HEK293 (cell line): ENCODE data around the gene BBS9.

ENCODE experiments used
- CTCF ChIA-PET: fragments of 350-600 bp; formaldehyde crosslinking; extraction: SDS; loops from one replicate; lab custom pipeline; 2021; ENCODE audit warnings: antibody characterized with exemption; lab: Yijun Ruan, JAX
- POLR2A ChIA-PET: fragments of 300-600 bp; formaldehyde crosslinking; extraction: SDS; loops from one replicate; lab custom pipeline; 2020; ENCODE audit warnings: antibody characterized with exemption, inconsistent platforms; lab: Yijun Ruan, JAX
- H3K27ac ChIP-seq: fragments of 200-500 bp; sonication (Bioruptor generic); 2 replicates; pipeline ENCODE4 v1.5.1; 2014; ENCODE audit warnings: low read depth, low read length, control low read depth, inconsistent platforms; ENCODE audit errors: extremely low read depth
- H3K36me3 ChIP-seq, 2 experiments: fragments of 200-500 bp in 1 of 2; sonication (Bioruptor generic) in 1 of 2; 1 replicate in 1 of 2; 2 replicates in 1 of 2; pipeline ENCODE4 v1.5.1; 2014 to 2017; ENCODE audit warnings: inconsistent platforms in 2 of 2, low read length in 2 of 2; ENCODE audit not compliant: control insufficient read depth in 2 of 2, insufficient read depth in 1 of 2
- H3K4me1 ChIP-seq: fragments of 200-500 bp; sonication (Bioruptor generic); 2 replicates; pipeline ENCODE4 v1.5.1; 2014; ENCODE audit warnings: mild to moderate bottlenecking, low read length, inconsistent platforms; ENCODE audit not compliant: control insufficient read depth, insufficient read depth
- H3K4me3 ChIP-seq: 2 replicates; pipeline ENCODE4 v1.5.1; 2011; ENCODE audit warnings: low read depth, mild to moderate bottlenecking, control low read depth, low read length, moderate library complexity
- H3K9me3 ChIP-seq: fragments of 200-500 bp; sonication (Bioruptor generic); 2 replicates; pipeline ENCODE4 v1.5.1; 2014; ENCODE audit warnings: low read depth, low read length, inconsistent platforms; ENCODE audit not compliant: control insufficient read depth, insufficient read depth
- RBAK ChIP-seq: fragments of 450-650 bp; formaldehyde crosslinking; IDR thresholded peaks from 2 replicates; pipeline ENCODE4 v1.5.1; 2016; ENCODE audit warnings: missing biosample characterization, missing genetic modification characterization
- YY1 ChIP-seq: fragments of 450-650 bp; formaldehyde crosslinking; IDR thresholded peaks from 2 replicates; pipeline ENCODE4 v1.5.1; 2018; ENCODE audit warnings: missing biosample characterization, missing genetic modification characterization
- ZBTB1 ChIP-seq: fragments of 450-650 bp; formaldehyde crosslinking; IDR thresholded peaks from 2 replicates; pipeline ENCODE4 v1.5.1; 2016; ENCODE audit warnings: missing biosample characterization, missing genetic modification characterization
- ZNF121 ChIP-seq: fragments of 450-650 bp; formaldehyde crosslinking; IDR thresholded peaks from 2 replicates; pipeline ENCODE4 v1.5.1; 2016; ENCODE audit warnings: missing biosample characterization, missing genetic modification characterization
- ZNF132 ChIP-seq: fragments of 450-650 bp; formaldehyde crosslinking; IDR thresholded peaks from 2 replicates; pipeline ENCODE4 v1.5.1; 2017; ENCODE audit warnings: missing biosample characterization, missing genetic modification characterization, borderline replicate concordance
- ZNF133 ChIP-seq: fragments of 450-650 bp; formaldehyde crosslinking; IDR thresholded peaks from 2 replicates; pipeline ENCODE4 v1.5.1; 2016; ENCODE audit warnings: missing biosample characterization, missing genetic modification characterization
- ZNF155 ChIP-seq: fragments of 450-650 bp; formaldehyde crosslinking; IDR thresholded peaks from 2 replicates; pipeline ENCODE4 v1.5.1; 2016; ENCODE audit warnings: missing biosample characterization, missing genetic modification characterization
- ZNF174 ChIP-seq: fragments of 450-650 bp; formaldehyde crosslinking; IDR thresholded peaks from 2 replicates; pipeline ENCODE4 v1.5.0; 2017; ENCODE audit warnings: missing biosample characterization, mild to moderate bottlenecking, missing genetic modification characterization
- ZNF341 ChIP-seq: fragments of 450-650 bp; formaldehyde crosslinking; IDR thresholded peaks from 2 replicates; pipeline ENCODE4; 2016; ENCODE audit warnings: low read depth, missing biosample characterization, missing genetic modification characterization
- ZNF350 ChIP-seq: fragments of 450-650 bp; formaldehyde crosslinking; IDR thresholded peaks from 2 replicates; pipeline ENCODE4 v1.5.0; 2017; ENCODE audit warnings: missing biosample characterization, mild to moderate bottlenecking, missing genetic modification characterization
- ZNF560 ChIP-seq: fragments of 450-650 bp; formaldehyde crosslinking; IDR thresholded peaks from 2 replicates; pipeline ENCODE4 v1.5.1; 2017; ENCODE audit warnings: missing biosample characterization, missing genetic modification characterization, borderline replicate concordance
- ZNF660 ChIP-seq: fragments of 450-650 bp; IDR thresholded peaks from 2 replicates; pipeline ENCODE4 v1.5.1; 2018; ENCODE audit warnings: missing biosample characterization, mild to moderate bottlenecking, missing genetic modification characterization
- ZNF776 ChIP-seq: fragments of 450-650 bp; formaldehyde crosslinking; IDR thresholded peaks from 2 replicates; pipeline ENCODE4 v1.5.0; 2017; ENCODE audit warnings: missing biosample characterization, missing genetic modification characterization, borderline replicate concordance
- ZNF843 ChIP-seq: fragments of 450-650 bp; formaldehyde crosslinking; IDR thresholded peaks from 2 replicates; pipeline ENCODE4 v1.5.1; 2016; ENCODE audit warnings: missing biosample characterization, missing genetic modification characterization
- ZSCAN23 ChIP-seq: fragments of 450-650 bp; formaldehyde crosslinking; IDR thresholded peaks from 2 replicates; pipeline ENCODE4 v1.5.1; 2016; ENCODE audit warnings: missing biosample characterization, missing genetic modification characterization
- TF ChIP-seq, protein P1 (sequence below): fragments of 450-650 bp; formaldehyde crosslinking; IDR thresholded peaks from 2 replicates; pipeline ENCODE4 v1.5.1; 2016; ENCODE audit warnings: missing biosample characterization, missing genetic modification characterization
- TF ChIP-seq, protein P2 (sequence below): fragments of 450-650 bp; formaldehyde crosslinking; IDR thresholded peaks from 2 replicates; pipeline ENCODE4 v1.5.1; 2016; ENCODE audit warnings: missing biosample characterization, missing genetic modification characterization
- TF ChIP-seq, protein P3 (sequence below): fragments of 450-650 bp; formaldehyde crosslinking; IDR thresholded peaks from 2 replicates; pipeline ENCODE4 v1.5.1; 2016; ENCODE audit warnings: missing biosample characterization, missing genetic modification characterization

BBS9 gene

DNA sequence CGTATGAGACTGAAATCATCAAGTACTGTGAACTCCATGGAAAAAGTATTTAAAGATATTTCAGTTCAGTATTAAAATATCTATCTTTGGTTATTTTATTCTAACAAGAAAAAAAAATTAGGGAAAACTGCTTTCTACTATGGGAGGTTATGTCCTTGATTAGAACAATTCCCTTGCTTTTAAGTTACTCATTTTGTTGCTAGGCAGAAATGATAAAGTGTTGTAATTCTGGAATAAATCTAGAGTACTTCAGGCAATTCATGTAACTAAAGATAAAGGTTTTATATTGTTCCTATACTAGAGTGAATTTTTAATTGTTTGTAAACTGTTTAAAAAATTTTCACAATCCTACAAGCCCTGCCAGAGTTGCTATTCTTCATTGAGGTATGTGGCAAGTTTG is 92.0 kb downstream of the BBS9 start:
- H3K4me1 ChIP-seq, result no peaks in the 10 kb centered on the region
- TF ChIP-seq ZBTB1 (tag by site-specific recombination), result no peak
- no peak overlapping the region for H3K4me3 ChIP-seq
- ChIA-PET POLR2A (no interaction called here), CTCF (no interaction called here)
- no peak overlapping the region for H3K27ac ChIP-seq
- no peaks in the 10 kb centered on the region for H3K36me3 ChIP-seq
- H3K9me3 ChIP-seq, result no peaks in the 10 kb centered on the region

DNA sequence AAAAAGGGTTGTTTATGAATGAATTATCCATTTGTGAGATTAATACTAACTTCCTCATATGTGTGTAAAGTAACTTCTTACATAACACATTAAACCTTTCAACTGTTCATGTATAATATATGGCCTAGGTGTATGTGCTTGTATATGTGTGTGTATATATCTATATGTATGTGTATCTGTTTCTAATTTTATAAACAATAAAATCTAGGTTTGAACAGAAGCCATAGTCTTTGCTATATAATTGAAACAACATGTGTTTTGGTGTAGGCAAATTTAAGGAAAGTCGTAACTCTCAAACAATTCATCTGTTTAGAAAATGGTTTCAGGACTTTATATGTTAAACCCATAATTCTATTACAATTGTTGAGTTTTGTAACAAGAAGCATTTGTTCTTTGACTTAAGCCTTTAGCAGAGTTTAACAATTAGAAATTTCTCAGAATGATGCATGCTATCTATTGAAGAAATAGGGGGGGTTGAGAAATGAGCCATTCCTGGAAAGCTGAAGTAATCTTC is 103.3 kb downstream of the BBS9 start:
- POLR2A ChIA-PET, result no interaction called here
- Histone ChIP-seq H3K4me1 (no peaks in the 10 kb centered on the region), H3K36me3 (no peaks in the 10 kb centered on the region), H3K27ac (no peak overlapping the region), H3K9me3 (no peaks in the 10 kb centered on the region), H3K4me3 (no peak overlapping the region)
- TF ChIP-seq ZNF560 (no peak), ZNF350 (tag by site-specific recombination) (no peak), ZNF776 (tag by site-specific recombination) (no peak), ZNF843 (tag by site-specific recombination) (no peak), ZNF174 (tag by site-specific recombination) (no peak)
- CTCF ChIA-PET, result no interaction called here

DNA sequence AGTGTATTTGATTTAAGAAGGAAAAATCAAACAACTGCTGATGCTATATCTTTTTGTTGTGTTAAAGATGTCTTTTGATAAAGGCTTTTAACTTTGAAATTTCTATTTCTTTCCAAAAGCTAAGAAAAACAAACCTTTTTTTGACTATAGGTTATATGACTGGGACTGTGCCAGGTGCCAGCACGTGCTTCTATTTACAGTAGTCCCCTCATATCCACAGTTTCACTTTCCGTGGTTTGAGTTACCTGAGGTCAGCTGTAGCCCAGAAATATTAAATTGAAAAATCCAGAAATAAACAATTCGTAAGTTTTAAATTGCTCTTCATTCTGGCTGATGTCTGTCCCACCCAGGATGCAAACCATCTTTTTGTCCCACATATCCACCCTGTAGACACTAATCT is 104.3 kb downstream of the BBS9 start:
- CTCF ChIA-PET, result interaction anchor here (0.6 to 0.7 kb wide), 2 partner anchors 32 to 854 kb away, joined by 3 to 4 read pairs; no protein-coding TSS in a partner anchor

More for the DNA sequence above, 104.3 kb downstream of the BBS9 start:
- no peak overlapping the region for H3K27ac ChIP-seq
- no peaks in the 10 kb centered on the region for H3K36me3 ChIP-seq
- H3K4me3 ChIP-seq, result no peak overlapping the region
- TF ChIP-seq ZNF121 (tag by site-specific recombination), result no peak
- TF ChIP-seq, protein P1, sequence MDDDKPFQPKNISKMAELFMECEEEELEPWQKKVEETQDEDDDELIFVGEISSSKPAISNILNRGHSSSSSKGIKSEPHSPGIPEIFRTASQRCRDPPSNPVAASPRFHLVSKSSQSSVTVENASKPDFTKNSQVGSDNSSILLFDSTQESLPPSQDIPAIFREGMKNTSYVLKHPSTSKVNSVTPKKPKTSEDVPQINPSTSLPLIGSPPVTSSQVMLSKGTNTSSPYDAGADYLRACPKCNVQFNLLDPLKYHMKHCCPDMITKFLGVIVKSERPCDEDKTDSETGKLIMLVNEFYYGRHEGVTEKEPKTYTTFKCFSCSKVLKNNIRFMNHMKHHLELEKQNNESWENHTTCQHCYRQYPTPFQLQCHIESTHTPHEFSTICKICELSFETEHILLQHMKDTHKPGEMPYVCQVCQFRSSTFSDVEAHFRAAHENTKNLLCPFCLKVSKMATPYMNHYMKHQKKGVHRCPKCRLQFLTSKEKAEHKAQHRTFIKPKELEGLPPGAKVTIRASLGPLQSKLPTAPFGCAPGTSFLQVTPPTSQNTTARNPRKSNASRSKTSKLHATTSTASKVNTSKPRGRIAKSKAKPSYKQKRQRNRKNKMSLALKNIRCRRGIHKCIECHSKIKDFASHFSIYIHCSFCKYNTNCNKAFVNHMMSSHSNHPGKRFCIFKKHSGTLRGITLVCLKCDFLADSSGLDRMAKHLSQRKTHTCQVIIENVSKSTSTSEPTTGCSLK (tag by site-specific recombination), result no peak
- TF ChIP-seq YY1 (tag by site-specific recombination), result no peak
- no peak for TF ChIP-seq ZNF341 (tag by site-specific recombination)
- TF ChIP-seq, protein P2, sequence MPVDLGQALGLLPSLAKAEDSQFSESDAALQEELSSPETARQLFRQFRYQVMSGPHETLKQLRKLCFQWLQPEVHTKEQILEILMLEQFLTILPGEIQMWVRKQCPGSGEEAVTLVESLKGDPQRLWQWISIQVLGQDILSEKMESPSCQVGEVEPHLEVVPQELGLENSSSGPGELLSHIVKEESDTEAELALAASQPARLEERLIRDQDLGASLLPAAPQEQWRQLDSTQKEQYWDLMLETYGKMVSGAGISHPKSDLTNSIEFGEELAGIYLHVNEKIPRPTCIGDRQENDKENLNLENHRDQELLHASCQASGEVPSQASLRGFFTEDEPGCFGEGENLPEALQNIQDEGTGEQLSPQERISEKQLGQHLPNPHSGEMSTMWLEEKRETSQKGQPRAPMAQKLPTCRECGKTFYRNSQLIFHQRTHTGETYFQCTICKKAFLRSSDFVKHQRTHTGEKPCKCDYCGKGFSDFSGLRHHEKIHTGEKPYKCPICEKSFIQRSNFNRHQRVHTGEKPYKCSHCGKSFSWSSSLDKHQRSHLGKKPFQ, result no peak
- no peak for TF ChIP-seq ZNF155
- no peak for TF ChIP-seq ZNF560
- TF ChIP-seq ZNF660 (tag by site-specific recombination), result no peak
- no peak for TF ChIP-seq ZNF133 (tag by site-specific recombination)
- TF ChIP-seq ZNF132 (tag by site-specific recombination), result no peak
- TF ChIP-seq ZSCAN23 (tag by site-specific recombination), result no peak
- no peak for TF ChIP-seq RBAK (tag by site-specific recombination)
- TF ChIP-seq, protein P3, sequence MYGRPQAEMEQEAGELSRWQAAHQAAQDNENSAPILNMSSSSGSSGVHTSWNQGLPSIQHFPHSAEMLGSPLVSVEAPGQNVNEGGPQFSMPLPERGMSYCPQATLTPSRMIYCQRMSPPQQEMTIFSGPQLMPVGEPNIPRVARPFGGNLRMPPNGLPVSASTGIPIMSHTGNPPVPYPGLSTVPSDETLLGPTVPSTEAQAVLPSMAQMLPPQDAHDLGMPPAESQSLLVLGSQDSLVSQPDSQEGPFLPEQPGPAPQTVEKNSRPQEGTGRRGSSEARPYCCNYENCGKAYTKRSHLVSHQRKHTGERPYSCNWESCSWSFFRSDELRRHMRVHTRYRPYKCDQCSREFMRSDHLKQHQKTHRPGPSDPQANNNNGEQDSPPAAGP (tag by site-specific recombination), result no peak
- no peaks in the 10 kb centered on the region for H3K4me1 ChIP-seq
- H3K9me3 ChIP-seq, result no peaks in the 10 kb centered on the region
- POLR2A ChIA-PET, result no interaction called here
